ENCODE results near the gene TAS2R60. TPM values are rescaled to one million over a fixed set of nuclear protein-coding genes. Genes with fewer than 3 reads are reported as not detected.
"Not testable (repeated sequence)": the region's sequence is repeated elsewhere in the genome, so short reads cannot be mapped to it uniquely, and the experiment has no call there.

Gene TAS2R60
- total and polyA plus RNA-seq, 2 donors (not counting 3 experiments of a cell fraction or from before 2014, with no cell fraction given) = not detected

DNA sequence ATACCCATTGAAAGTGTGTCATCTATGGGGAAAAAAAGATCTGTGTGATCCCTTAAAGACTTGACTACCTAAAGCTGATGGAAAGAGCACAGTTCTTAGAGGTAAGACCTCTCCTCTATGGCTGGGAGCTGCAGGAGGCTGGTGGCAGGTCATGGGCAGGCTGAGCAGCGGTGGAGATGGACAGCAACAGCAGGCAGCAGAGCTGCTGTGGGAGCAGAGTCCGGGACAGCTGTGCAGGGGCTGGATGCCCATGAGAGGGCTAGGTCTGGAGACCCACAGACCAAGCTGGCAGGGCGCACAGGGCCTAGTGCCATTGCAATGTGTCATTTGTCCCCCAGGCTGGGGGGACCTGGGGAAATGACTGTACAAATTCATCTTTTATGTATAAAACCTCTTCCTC is 21.2 kb upstream of the TAS2R60 start:
- dilution Hi-C loops (cut with MboI; ENCODE audit: extremely low pct_ligation_motif_present, low sequenced_read_pairs) = no loop called here
- no peaks in the 10 kb centered on the region for H3K79me2 ChIP-seq (ENCODE audit: control insufficient read depth, insufficient read depth, low read length)

DNA sequence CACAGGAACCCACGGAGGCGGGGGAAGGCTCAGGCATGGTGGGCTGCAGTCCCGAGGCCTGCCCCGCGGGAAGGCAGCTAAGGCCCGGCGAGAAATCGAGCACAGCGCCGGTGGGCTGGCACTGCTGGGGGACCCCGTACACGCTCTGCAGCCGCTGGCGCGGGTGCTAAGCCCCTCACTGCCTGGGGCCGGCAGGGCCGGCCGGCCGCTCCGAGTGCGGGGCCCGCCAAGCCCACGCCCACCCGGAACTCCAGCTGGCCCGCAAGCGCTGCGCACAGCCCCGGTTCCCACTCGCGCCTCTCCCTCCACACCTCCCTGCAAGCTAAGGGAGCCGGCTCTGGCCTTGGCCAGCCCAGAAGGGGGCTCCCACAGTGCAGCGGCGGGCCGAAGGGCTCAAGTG is 18.8 kb upstream of the TAS2R60 start:
- H3K27me3 ChIP-seq (ENCODE audit: control insufficient read depth in 2 of 2, insufficient read depth in 2 of 2, low read length in 2 of 2); H3K4me3 ChIP-seq (replicated peaks in 1 of 3; ENCODE audit: insufficient read depth in 1 of 3, low read depth in 1 of 3, low read length in 3 of 3); H3K4me1 ChIP-seq (ENCODE audit: control insufficient read depth, extremely low read depth, insufficient read depth, low read length); H2AFZ ChIP-seq (ENCODE audit: low read depth, low read length); dilution Hi-C loops (cut with MboI; ENCODE audit: extremely low pct_ligation_motif_present, low sequenced_read_pairs); H3K79me2 ChIP-seq (ENCODE audit: control insufficient read depth, insufficient read depth, low read length); H4K20me1 ChIP-seq (replicated peaks; ENCODE audit: control insufficient read depth, extremely low read depth, insufficient read depth, low read length); H3K36me3 ChIP-seq (ENCODE audit: control insufficient read depth in 2 of 2, extremely low read depth in 1 of 2, insufficient read depth in 2 of 2, low read length in 2 of 2); H3K9ac ChIP-seq (replicated peaks; ENCODE audit: extremely low read depth, insufficient read depth, low read length); CTCF ChIA-PET; FAIRE-seq; DNase-seq (ENCODE audit: low read depth, low spot score); H3K9me1 ChIP-seq (replicated peaks; ENCODE audit: control insufficient read depth, extremely low read depth, insufficient read depth, low read length); H3K9me3 ChIP-seq (replicated peaks; ENCODE audit: control insufficient read depth, insufficient read depth, low read length); H3K27ac ChIP-seq (ENCODE audit: insufficient read depth, low read depth, low read length); intact Hi-C loops (cut with micrococcal nuclease); POLR2A ChIA-PET; BruUV-seq (replicated peaks); H3K4me2 ChIP-seq (ENCODE audit: insufficient read depth, low read length): not testable (repeated sequence)

More for the DNA sequence above, 21.2 kb upstream of the TAS2R60 start:
- H3K9me1 ChIP-seq (replicated peaks; ENCODE audit: control insufficient read depth, extremely low read depth, insufficient read depth, low read length) = no peaks in the 10 kb centered on the region
- H4K20me1 ChIP-seq (replicated peaks; ENCODE audit: control insufficient read depth, extremely low read depth, insufficient read depth, low read length) = no peaks in the 10 kb centered on the region
- intact Hi-C loops (cut with micrococcal nuclease) = no loop called here
- H3K4me1 ChIP-seq (ENCODE audit: control insufficient read depth, extremely low read depth, insufficient read depth, low read length) = peaks cover 5% of the 10 kb centered on the region
- DNase-seq (ENCODE audit: low read depth, low spot score) = no peak
- no peaks in the 10 kb centered on the region for H3K36me3 ChIP-seq (ENCODE audit: control insufficient read depth in 2 of 2, extremely low read depth in 1 of 2, insufficient read depth in 2 of 2, low read length in 2 of 2)
- ChIA-PET CTCF (interaction anchor here (0.5 to 1.2 kb wide), 2 partner anchors 10 to 460 kb away, joined by 3 read pairs; no protein-coding TSS in a partner anchor), POLR2A (no interaction called here)
- no peak for FAIRE-seq
- no peaks in the 10 kb centered on the region for H3K27me3 ChIP-seq (ENCODE audit: control insufficient read depth in 2 of 2, insufficient read depth in 2 of 2, low read length in 2 of 2)
- no peak overlapping the region for H2AFZ ChIP-seq (ENCODE audit: low read depth, low read length)
- no peak overlapping the region for H3K9ac ChIP-seq (replicated peaks; ENCODE audit: extremely low read depth, insufficient read depth, low read length)
- no TSS peak for BruUV-seq (replicated peaks)
- H3K27ac ChIP-seq (ENCODE audit: insufficient read depth, low read depth, low read length) = no peak overlapping the region
- H3K4me3 ChIP-seq (replicated peaks in 1 of 3; ENCODE audit: insufficient read depth in 1 of 3, low read depth in 1 of 3, low read length in 3 of 3) = no peak overlapping the region
- no peaks in the 10 kb centered on the region for H3K9me3 ChIP-seq (replicated peaks; ENCODE audit: control insufficient read depth, insufficient read depth, low read length)
- no peak overlapping the region for H3K4me2 ChIP-seq (ENCODE audit: insufficient read depth, low read length)
- TF ChIP-seq POLR2AphosphoS5 (IDR thresholded peaks at IDR 0.05; ENCODE audit: insufficient read depth, low read depth, low read length) (no peak), FOS (IDR thresholded peaks at IDR 0.05; ENCODE audit: borderline replicate concordance, insufficient read depth, low read length) (no peak), EZH2 (IDR thresholded peaks at IDR 0.05; ENCODE audit: borderline replicate concordance, low read depth, low read length, severe bottlenecking) (no peak), GATA2 (IDR thresholded peaks at IDR 0.05; ENCODE audit: insufficient read depth, insufficient read length, low read depth, low read length) (no peak)
- TF ChIP-seq, protein P1, sequence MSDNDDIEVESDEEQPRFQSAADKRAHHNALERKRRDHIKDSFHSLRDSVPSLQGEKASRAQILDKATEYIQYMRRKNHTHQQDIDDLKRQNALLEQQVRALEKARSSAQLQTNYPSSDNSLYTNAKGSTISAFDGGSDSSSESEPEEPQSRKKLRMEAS (IDR thresholded peaks at IDR 0.05; ENCODE audit: insufficient read depth, insufficient read length) = no peak
- TF ChIP-seq, protein P2, sequence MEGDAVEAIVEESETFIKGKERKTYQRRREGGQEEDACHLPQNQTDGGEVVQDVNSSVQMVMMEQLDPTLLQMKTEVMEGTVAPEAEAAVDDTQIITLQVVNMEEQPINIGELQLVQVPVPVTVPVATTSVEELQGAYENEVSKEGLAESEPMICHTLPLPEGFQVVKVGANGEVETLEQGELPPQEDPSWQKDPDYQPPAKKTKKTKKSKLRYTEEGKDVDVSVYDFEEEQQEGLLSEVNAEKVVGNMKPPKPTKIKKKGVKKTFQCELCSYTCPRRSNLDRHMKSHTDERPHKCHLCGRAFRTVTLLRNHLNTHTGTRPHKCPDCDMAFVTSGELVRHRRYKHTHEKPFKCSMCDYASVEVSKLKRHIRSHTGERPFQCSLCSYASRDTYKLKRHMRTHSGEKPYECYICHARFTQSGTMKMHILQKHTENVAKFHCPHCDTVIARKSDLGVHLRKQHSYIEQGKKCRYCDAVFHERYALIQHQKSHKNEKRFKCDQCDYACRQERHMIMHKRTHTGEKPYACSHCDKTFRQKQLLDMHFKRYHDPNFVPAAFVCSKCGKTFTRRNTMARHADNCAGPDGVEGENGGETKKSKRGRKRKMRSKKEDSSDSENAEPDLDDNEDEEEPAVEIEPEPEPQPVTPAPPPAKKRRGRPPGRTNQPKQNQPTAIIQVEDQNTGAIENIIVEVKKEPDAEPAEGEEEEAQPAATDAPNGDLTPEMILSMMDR (IDR thresholded peaks at IDR 0.05; ENCODE audit: extremely low read depth in 1 of 2, insufficient read depth in 1 of 2, low read depth in 1 of 2, low read length in 2 of 2) = no peak
